Effector CD4-positive, alpha-beta T cell (primary cell): ENCODE measurements around the gene PIANP.

Source experiments
- DNase-seq: peaks from one replicate; pipeline ENCODE4 v3.0.0-alpha.2; 2020

The PIANP gene

GRCh38 chr12:6703631-6704030 lies 3.0 kb upstream of the PIANP start:
- no peak for DNase-seq

GRCh38 chr12:6701078-6701768 lies 608 bp upstream of the PIANP start:
- no peak for DNase-seq

DNA sequence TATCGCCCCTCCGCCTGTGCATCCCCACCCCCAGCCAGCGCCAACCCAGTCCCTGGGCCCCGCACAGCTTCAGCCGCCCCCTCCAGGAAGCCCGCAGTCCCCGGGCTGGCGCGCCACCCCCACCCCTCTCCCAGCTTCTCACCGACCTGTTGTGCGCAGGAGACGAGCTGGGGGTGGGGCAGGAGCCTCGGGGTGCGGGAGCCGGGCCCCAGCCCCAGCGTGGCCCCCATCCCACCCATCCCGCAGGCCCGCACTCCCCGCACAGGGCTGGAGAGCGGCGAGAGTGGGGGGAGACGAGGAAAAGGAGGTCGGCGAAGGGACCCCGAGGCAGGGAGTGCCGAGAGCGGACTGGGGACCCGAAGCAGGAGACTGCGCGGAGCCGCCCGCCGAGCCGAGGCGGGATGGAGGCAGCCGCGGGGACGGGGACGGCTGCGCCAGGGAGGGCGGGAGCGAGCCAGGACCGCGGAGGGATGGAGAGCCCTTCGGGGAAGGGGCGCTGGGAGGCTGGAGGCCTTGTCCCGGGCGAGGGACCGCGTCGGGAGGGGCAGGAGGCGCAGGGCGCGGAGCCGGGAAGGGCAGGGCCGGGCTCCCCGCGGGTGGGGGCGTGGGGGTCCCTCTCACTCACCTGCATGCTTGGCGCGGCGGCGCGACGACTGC lies 498 bp downstream of the PIANP start:
- DNase-seq, result no peak

DNA sequence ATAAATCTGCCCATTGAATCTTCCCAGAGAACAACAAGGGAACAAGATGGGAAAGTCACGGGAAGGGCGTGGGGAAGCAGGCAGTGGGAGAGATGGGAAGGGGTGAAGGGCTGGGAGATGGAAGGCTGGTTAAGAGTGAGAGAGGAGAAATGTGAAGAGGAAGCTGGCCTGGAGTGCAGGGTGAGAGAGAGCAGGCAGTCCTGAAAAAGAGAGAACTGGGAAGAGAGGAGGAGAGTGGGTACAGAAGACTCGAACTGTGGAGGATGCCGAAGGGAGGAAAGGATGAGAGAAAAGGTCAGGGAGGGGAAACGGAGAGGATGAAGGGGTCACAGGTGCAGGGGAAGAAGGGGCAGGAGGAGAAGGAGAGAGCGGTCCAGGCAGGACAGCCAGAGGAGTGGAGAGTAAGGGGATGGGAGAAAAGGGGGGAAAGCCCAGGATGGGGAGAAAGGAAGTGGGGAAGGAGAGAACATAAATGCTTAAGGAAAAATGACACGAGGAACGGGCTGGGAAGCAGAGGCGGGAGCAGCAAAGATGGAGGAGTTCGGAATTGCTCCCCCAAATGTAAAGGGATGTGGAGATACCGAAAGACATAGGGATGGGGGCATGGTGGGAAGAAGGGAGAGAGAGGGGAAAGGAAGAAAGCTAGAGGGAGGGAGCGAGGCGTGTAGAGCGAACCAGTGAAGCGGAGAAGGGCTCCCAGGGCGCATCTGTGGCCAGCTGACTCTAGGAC lies 1.2 kb downstream of the PIANP start:
- no peak for DNase-seq

GRCh38 chr12:6698352-6699046 lies 2.1 kb downstream of the PIANP start:
- DNase-seq, result no peak

- no peak for DNase-seq
Measured at GRCh38 chr12:6697584-6698351, 2.8 kb downstream of the PIANP start.

DNA sequence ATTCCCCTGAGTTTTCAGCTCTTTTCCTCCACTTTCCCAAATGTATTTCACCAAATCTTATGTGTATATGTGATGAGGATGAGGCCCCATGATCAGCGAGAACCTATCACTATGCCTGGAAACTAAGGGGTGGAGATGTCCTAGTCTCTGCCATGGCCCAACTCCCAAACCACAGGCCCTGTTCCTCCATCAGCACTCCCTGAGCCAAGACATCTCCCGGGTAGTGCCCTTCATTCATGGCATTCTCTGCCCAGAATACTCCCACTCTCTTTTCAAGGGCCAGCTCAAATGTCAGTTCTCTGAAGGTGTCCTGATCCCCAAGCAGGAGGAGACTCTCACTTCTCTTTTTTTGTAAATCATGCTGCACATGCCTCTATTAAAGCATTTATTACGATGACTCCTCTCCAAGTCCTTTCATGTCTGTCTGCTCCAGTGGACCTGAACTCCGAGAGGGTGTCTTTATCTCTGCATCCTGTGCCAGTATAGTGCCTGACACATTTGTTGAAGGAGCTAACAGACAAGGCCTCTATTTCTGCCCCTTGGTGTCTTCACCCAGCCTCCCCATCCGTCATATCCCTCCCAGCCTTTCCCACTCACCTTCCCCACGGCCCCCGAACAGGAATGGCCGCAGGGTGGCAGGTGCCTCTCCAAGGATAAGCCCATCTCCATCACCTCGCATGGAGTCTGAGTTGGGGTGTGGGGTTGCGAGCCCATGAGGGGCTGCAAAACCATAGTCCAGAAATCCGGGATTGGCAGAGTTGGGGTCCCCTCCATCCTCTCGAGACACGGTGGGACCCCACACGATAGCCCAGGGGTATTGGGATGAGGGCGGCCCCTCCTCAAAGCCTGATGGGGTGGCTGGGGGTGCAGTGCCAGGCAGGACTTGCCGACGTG lies 3.7 kb downstream of the PIANP start:
- no peak for DNase-seq

- DNase-seq, result no peak
Measured at GRCh38 chr12:6695313-6696045, 5.1 kb downstream of the PIANP start.

GRCh38 chr12:6694701-6695100 lies 5.9 kb downstream of the PIANP start:
- DNase-seq, result no peak

DNA sequence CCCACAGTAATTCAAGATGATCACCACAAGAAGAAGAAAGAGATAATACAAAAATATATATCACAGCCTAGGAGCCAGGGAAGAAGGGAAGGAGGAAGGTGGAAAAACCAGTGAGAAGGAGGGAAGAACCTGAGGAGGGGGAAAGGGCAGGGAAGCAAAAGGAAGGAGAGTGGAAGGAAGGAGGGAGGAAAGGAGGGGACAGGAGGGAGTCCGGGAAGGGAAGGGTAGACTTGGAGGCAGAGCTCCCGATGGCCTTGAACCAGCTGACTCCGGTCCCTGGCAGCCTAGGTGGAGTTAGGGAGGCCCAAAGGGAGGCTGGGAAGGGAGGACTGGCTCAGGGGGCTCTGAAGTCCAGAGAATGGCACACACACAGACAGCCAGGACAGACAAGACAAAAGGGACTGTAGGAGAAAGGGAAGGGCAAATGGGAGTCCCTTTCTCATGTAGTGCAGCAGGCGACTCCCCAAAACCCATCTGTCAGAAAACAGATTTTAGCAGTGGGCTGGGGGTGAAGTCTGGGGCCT lies 6.7 kb downstream of the PIANP start:
- no peak for DNase-seq

DNA sequence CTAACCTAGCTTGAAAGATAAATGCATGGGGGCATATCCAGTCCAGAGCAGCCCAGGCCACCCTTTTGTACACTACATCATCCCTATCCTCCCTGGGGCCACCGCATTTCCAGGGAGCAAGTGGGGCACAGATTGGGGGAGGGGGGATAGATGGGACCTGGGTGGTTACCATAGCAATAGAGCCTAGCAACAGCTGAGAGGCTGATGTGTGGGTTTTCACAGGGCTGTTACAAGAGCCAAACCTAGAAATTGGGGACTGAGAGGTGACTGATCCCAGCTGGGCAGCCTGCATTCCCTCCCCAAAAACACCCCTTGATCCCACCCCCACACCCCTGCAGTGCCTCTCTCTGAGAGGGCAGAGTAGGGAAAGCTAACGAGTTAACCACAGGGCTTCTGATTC lies 7.7 kb downstream of the PIANP start:
- DNase-seq, result no peak

DNA sequence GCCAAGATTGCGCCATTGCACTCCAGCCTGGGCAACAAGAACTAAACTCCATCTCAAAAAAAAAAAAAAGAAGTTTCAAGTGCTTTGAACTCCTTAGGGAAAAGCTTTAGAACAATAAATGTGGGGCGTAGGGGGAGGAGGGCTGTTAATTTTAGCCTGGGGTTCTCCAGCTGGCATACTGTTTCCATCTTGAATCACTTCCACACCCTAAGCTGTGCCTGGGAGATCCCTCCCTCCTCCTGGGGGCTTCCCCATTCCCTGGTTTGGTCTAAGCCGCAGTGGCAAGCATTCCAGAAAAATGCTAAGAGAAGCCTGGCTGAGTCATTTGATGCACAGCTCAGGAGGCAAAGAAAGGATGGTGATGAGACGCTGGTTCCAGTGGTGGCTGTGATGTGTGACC lies 9.1 kb downstream of the PIANP start:
- no peak for DNase-seq

DNA sequence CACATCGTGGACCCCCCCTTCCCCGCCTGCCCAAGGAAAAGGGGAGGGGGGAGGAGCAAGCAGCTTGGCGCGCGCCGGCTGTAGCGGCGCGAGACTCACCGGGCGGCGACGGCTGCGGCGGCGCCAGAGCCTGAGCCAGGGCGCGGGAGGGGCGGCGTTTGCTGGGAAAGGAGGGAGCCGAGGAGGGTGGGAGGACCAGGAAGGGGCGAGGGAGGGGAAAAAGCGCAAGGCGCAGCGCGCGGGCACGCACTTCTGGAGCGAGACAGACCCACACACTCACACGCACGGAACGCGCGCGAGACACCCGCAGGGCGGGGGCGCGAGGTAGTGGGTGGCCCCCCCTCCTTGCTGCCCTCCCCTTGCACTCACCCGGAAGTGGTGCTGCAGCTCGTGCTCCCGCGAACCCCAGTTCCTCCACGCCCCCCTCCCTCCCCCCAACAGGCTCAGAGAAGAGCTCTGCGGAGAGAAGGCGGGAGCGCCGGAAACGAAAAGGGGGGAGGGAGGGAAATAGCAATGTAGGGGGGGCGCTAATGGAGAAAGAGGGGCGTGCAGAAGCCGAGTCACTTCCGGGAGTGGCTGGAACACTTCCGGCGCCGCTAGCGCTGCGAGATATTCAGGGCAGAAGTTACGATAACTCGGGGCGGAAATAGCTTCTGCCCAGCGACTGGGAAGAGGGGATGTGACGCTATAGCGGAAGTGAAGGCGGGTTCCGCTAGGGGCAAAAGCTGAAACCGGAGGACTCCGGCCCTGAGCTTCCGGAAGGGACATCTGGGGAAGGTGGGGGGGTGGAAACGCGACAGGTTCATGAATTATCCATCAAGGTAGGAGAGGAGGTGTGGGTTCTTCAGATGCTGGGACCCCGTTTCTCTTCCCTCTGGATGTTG lies 11.4 kb downstream of the PIANP start, which contains the start of gene ZNF384:
Gene ZNF384 (minus strand): TSS at position 377 of the 884 bp plus-strand sequence. CDS start 9,855 bp downstream, outside the sequence.
- DNase-seq, result peak; percentile 91

DNA sequence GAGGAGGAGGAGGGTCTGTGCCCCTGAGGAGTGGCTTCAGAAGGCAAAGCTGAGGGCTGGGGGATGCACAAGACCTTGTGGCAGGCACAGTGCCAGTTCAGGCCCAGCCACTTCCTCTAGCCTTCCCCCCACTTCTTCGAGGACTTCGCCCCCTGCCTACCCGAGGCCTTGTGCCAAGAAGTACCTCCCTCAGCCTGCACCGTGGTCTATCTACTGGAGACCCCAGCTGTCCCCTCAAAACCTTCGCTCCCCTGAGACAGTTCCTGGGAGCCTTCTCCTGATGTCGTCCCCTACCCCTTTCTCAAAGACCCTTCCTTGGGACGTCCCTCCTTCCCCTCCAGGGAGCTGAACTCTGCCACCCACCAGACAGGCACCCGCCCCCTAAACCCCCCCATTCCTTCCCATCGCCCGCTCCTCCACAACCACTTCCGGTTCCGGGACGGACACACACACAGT lies 12.0 kb downstream of the PIANP start:
- DNase-seq, result peak; percentile 25

DNA sequence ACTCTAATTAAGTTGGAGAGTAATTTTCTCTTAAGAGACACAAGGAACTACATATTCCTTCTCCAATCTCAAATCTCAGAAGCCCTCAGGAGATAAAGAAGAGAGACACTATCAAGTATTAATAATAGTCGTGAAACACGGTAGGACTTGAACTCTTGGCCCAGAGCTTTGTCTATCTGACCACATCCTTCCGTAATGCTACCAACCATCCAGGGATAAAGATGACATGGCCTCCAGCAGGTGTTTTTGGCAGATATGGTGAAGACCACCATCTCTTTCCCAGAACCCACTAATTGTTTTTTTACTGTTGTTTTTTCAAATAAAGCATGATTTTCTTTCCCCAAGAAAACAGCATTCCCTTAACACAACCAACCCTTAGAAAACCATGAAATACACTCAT lies 14.8 kb downstream of the PIANP start:
- DNase-seq, result no peak

GRCh38 chr12:6684609-6685008 lies 16.0 kb downstream of the PIANP start:
- DNase-seq, result peak; percentile 30

DNA sequence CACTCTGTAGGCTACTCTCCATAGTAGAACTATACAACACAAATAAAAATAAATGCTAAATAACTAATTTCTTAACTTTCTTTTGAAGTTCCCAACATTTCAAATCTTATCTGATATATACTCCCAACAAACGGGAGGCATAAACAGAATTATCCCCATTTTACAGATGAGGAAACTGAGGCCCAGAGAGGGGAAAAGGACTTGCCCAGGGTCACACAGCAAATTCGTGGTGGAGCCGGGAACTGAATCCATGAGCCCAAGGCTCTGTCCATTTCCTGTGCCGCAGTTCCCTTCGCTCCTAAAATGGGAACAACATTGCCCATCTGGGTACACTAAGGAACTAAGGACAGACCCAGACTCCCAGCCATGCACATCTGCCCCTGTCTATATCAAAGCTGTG lies 23.7 kb downstream of the PIANP start:
- no peak for DNase-seq

- DNase-seq, result no peak
Measured at GRCh38 chr12:6672143-6672542, 28.5 kb downstream of the PIANP start.

DNA sequence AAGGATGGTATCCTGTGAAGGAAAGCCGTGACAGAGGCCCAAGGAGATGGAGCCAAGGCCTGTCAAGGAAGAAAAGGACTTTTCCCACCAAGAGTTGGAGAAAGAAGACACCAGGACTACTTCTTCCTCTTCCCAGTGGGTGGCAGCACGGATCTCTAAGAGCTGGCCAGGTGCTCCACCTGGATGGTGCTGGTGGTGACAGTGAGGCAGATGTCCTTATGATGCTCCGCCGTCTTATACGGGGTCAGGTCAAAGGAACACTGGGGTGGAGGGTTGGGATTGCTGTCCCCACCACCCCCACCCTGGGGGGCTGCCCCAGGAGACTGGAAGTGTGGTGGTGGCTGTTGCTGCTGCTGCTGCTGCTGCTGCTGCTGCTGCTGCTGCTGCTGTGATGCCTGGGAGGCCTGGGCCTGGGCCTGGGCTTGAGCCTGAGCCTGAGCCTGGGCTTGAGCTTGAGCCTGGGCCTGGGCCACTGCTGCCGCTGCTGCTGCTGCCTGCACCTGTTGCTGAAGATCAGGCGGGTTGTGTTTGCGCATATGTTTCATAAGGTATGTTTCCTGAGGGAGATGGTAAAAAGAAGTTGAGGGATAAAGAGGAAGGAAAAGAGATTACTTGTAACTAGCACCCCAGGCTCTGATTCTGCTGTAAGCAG lies 32.9 kb downstream of the PIANP start:
- DNase-seq, result no peak
